GM12801 (cell line): ENCODE measurements around the gene IDH2.

Experiments used
- CTCF ChIP-seq: IDR thresholded peaks from one replicate; pipeline ENCODE4 v1.5.1; 2011; ENCODE audit warnings: control low read depth; ENCODE audit not compliant: insufficient read length; ENCODE audit errors: extremely low read depth

IDH2 gene

GRCh38 chr15:90046289-90046688, 56.0 kb downstream of the IDH2 start:
- TF ChIP-seq CTCF, result no peak

- no peak for TF ChIP-seq CTCF
Measured at GRCh38 chr15:90044916-90045371, 57.3 kb downstream of the IDH2 start.

- no peak for TF ChIP-seq CTCF
Measured at GRCh38 chr15:90044191-90044590, 58.1 kb downstream of the IDH2 start.

GRCh38 chr15:90043530-90044010, 58.7 kb downstream of the IDH2 start:
- TF ChIP-seq CTCF, result no peak

- no peak for TF ChIP-seq CTCF
Measured at GRCh38 chr15:90042766-90043529, 59.3 kb downstream of the IDH2 start.

GRCh38 chr15:90042356-90042755, 59.9 kb downstream of the IDH2 start:
- no peak for TF ChIP-seq CTCF

- no peak for TF ChIP-seq CTCF
Measured at GRCh38 chr15:90040618-90041017, 61.6 kb downstream of the IDH2 start.
